Transverse colon (tissue), 4 donors: ENCODE data around the gene PIP4P1. TPM values are rescaled to one million over a fixed set of nuclear protein-coding genes. Genes with fewer than 3 reads are reported as not detected.
A peak's percentile ranks its signal among the peaks of the same experiment; 100 is the strongest.

ENCODE experiments used
- DNase-seq: peaks from one replicate; pipeline ENCODE4 v3.0.0-alpha.2; 2019
- H3K27ac ChIP-seq, 4 donors: fragments of 200-600 bp; sonication (generic); 2 replicates each; pipeline ENCODE4 v1.5.1; 2016 to 2018; ENCODE audit warnings: inconsistent platforms in 4 of 4
- H3K27me3 ChIP-seq: fragments of 200-600 bp; sonication (generic); 2 replicates; pipeline ENCODE4 v1.5.1; 2017; ENCODE audit warnings: inconsistent platforms
- H3K36me3 ChIP-seq, 4 donors: fragments of 200-600 bp; sonication (generic); 2 replicates each; pipeline ENCODE4 v1.5.1; 2017 to 2019; ENCODE audit warnings: inconsistent platforms in 4 of 4
- H3K4me1 ChIP-seq, 4 donors: fragments of 200-600 bp; sonication (generic); 2 replicates each; pipeline ENCODE4 v1.5.1; 2017 to 2020; ENCODE audit warnings: inconsistent platforms in 4 of 4
- H3K4me3 ChIP-seq, 4 donors: fragments of 200-600 bp; sonication (generic); 1 replicate in 1 of 4; 2 replicates in 3 of 4; pipeline versions ENCODE4 v1.5.1 to v1.6.1; 2017 to 2019; ENCODE audit warnings: inconsistent platforms in 4 of 4
- H3K9me3 ChIP-seq, 2 donors: fragments of 200-600 bp; sonication (generic); 2 replicates each; pipeline ENCODE4 v1.5.1; 2017 to 2019; ENCODE audit warnings: inconsistent platforms in 2 of 2
- CTCF ChIP-seq, 5 experiments: fragments of 200-600 bp in 3 of 5; fragments of 450-650 bp in 2 of 5; sonication (generic) in 3 of 5; IDR thresholded peaks; 1 replicate in 2 of 5; 2 replicates in 3 of 5; pipeline ENCODE4 v1.5.1; 2016 to 2017; ENCODE audit warnings: antibody characterized with exemption in 5 of 5, inconsistent platforms in 3 of 5, mild to moderate bottlenecking in 2 of 5, moderate library complexity in 1 of 5
- EP300 ChIP-seq: sonication (generic); formaldehyde crosslinking; IDR thresholded peaks from one replicate; pipeline ENCODE4 v1.6.1; 2017; ENCODE audit warnings: antibody characterized with exemption, low read depth
- POLR2A ChIP-seq: fragments of 450-650 bp; IDR thresholded peaks from one replicate; pipeline ENCODE4 v1.6.1; 2016; ENCODE audit warnings: antibody characterized with exemption, mild to moderate bottlenecking, moderate library complexity
- POLR2AphosphoS5 ChIP-seq, 3 donors: sonication (generic); formaldehyde crosslinking; IDR thresholded peaks; one replicate each; pipeline ENCODE4 v1.6.1; 2016; ENCODE audit warnings: antibody characterized with exemption in 3 of 3
- WGBS, 2 donors: methylation state at CpG; one replicate each; pipeline ENCODE4 v1.1.5; 2018; ENCODE audit warnings: low coverage in 1 of 2; 5-methylcytosine and 5-hydroxymethylcytosine counted together
- in situ Hi-C, 4 donors: fragments of 200-750 bp; cut with MboI; loops; one replicate each; pipeline versions ENCODE4 v1.15.0 to v1.15.1; 2017; ENCODE audit warnings: low sequenced_read_pairs in 3 of 4, low pct_ligation_motif_present in 1 of 4, low pct_unique_long_range_greater_than_20kb in 1 of 4
- intact Hi-C: fragments of 100-400 bp; cut with DNase I; formaldehyde crosslinking; loops from one replicate; pipeline ENCODE4 v1.15.1; 2023; ENCODE audit warnings: low total_unique reads
- total RNA-seq, 4 donors: library from RNA; depleted of rRNA; stranded (reverse); fragments of >200 nt; gene quantifications; one replicate each; pipeline ENCODE4 v1.1.0, GENCODE V29; 2016

Gene PIP4P1
- total RNA-seq, 4 donors from 2014 or later: 18.7 to 49.4 (median 31.1) TPM

GRCh38 chr14:20490563-20490962 is 29.3 kb upstream of the PIP4P1 start:
- Histone ChIP-seq H3K36me3 (no peaks in the 10 kb centered on the region), H3K9me3 (no peaks in the 10 kb centered on the region), H3K4me1 (no peaks in the 10 kb centered on the region), H3K27ac (peak overlapping the region in 1 of 4 donors; percentile 4), H3K27me3 (no peaks in the 10 kb centered on the region), H3K4me3 (no peak overlapping the region)
- TF ChIP-seq POLR2AphosphoS5 (IDR thresholded peaks at IDR 0.05): no peak
- no peak for TF ChIP-seq POLR2A
- no peak for TF ChIP-seq EP300
- TF ChIP-seq CTCF (IDR thresholded peaks at IDR 0.05): no peak
- DNase-seq: no peak
- in situ Hi-C loops: no loop called here
- intact Hi-C loops: no loop called here
- 54 to 77% methylated on average over 3 to 6 of the region's 6 CpGs for WGBS, 2 donors

DNA sequence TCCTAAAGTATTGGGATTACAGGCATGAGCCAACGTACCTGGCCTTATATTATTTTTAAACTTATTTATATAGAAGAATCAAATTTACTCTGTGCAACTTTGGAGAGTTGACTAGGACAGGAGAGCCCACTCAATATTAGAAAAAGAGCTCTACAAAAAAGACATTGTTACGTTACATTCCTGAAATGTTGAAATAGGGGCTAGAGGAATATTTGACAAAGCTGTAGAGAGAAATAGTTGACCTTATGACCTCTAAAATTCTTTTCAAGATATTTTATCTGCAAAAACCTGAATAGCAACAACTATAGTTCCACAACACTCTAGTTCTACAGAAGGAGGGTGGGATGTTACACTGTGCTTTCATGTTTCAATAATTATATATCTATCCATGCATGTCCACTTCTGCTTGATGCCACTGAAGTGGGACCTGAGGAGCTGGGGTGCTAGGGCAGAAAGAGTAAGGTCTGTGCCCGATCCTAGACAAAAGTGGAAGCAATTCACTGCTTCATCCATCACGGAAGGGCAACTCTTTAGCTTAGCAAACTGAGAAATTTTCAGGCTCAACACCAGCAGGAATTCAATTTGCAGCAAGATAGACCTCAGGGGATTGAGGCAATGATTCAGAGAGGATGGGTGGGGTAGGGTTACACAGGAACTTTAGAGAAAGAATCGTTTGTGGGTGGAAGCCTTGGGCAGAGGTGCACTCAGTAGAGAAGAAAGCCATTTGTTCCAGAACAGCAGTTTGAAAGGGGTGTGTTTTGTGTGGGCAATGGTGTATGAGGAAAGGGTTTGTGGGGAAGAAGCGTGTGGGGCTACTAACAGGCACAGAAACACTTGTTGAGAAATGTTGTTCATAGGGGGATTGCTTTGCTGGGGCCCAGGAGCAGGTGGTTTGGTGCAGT is 28.1 kb upstream of the PIP4P1 start:
- Histone ChIP-seq H3K27me3 (no peaks in the 10 kb centered on the region), H3K27ac (no peak overlapping the region), H3K36me3 (no peaks in the 10 kb centered on the region), H3K4me1 (no peaks in the 10 kb centered on the region), H3K9me3 (no peaks in the 10 kb centered on the region), H3K4me3 (no peak overlapping the region)
- in situ Hi-C loops (no loop called here), intact Hi-C loops (no loop called here)
- 44 to 61% methylated on average over 5 to 6 of the region's 6 CpGs for WGBS, 2 donors
- DNase-seq: no peak
- TF ChIP-seq EP300 (no peak), CTCF (IDR thresholded peaks at IDR 0.05) (no peak), POLR2A (no peak), POLR2AphosphoS5 (IDR thresholded peaks at IDR 0.05) (no peak)

DNA sequence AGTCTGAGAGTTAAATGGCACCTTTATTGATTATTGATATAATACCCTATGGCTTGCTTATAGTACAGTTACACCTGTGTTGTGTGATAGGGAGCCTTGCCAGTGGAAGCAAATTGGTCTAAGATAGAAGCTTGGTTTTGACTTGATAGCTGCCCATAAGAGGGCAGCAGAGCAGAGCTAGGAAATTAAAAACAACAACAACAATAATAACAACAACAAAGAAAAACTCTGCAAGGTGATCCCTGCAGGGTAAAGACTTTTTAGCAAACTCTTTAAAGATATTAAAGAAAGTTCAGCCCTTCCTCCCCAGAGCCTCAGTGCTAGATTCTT is 26.1 kb upstream of the PIP4P1 start:
- Histone ChIP-seq H3K27ac (no peak overlapping the region), H3K9me3 (no peaks in the 10 kb centered on the region), H3K27me3 (no peaks in the 10 kb centered on the region), H3K36me3 (no peaks in the 10 kb centered on the region), H3K4me3 (no peak overlapping the region), H3K4me1 (no peaks in the 10 kb centered on the region)
- TF ChIP-seq EP300 (no peak), POLR2A (no peak), POLR2AphosphoS5 (IDR thresholded peaks at IDR 0.05) (no peak), CTCF (IDR thresholded peaks at IDR 0.05) (no peak)
- DNase-seq: no peak
- in situ Hi-C loops (no loop called here), intact Hi-C loops (no loop called here)

DNA sequence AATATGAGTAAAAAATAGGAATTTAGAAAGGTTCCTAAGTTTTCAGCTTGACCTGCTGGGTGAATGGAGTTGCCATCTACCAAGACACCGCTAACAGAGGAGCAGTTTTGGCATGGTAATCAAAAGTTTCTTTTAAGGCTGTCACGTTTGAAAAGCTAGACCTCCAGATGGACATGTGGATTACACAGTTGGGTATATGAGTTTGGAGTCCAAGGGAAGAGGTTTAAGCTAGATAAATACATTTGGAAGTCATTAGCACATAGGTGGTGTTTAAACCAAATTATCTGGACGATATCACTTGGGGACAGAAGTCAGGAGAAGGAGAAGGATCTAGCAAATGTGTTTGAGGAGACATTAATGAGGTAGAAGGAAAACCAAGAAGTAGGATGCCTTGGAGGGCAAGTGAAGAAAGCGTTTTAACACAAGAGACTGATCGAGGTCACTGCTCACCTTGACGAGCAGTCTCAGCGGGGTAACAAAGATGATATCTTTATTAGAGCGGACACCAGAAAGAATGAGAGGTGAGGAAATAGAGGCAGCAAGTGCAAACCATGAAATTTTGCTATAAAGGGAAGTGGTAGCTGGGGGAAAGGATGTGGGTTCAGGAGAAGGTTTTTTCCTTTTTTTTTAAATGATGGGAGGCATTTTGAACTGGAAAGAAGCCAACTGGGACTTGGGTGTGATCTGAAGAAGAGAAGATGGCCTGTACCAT is 25.6 kb upstream of the PIP4P1 start:
- Histone ChIP-seq H3K36me3 (no peaks in the 10 kb centered on the region), H3K27me3 (no peaks in the 10 kb centered on the region), H3K4me1 (no peaks in the 10 kb centered on the region), H3K4me3 (no peak overlapping the region), H3K27ac (no peak overlapping the region), H3K9me3 (no peaks in the 10 kb centered on the region)
- TF ChIP-seq POLR2A (no peak), CTCF (IDR thresholded peaks at IDR 0.05) (no peak), EP300 (no peak), POLR2AphosphoS5 (IDR thresholded peaks at IDR 0.05) (no peak)
- 79 to 90% methylated on average over 8 of the region's 8 CpGs for WGBS, 2 donors
- no peak for DNase-seq
- intact Hi-C loops: no loop called here
- in situ Hi-C loops: no loop called here
